Right renal cortex interstitium (tissue), 3 donors: ENCODE data around the gene SLC16A3. TPM values are rescaled to one million over a fixed set of nuclear protein-coding genes. Genes with fewer than 3 reads are reported as not detected.

Experiments
- DNase-seq, 3 donors: peaks; one replicate each; pipeline ENCODE4 v3.0.0-alpha.2; 2013; ENCODE audit warnings: low read depth in 3 of 3, low spot score in 2 of 3
- polyA plus RNA-seq, 3 donors: library from polyadenylated mRNA; unstranded; fragments of 120-200 nt; gene quantifications; one replicate each; pipeline ENCODE4 v1.2.1, GENCODE V29; 2013; ENCODE audit not compliant: insufficient read length in 3 of 3

SLC16A3 gene
- polyA plus RNA-seq, 3 donors = 6.2 to 7.3 (median 6.3) TPM

DNA sequence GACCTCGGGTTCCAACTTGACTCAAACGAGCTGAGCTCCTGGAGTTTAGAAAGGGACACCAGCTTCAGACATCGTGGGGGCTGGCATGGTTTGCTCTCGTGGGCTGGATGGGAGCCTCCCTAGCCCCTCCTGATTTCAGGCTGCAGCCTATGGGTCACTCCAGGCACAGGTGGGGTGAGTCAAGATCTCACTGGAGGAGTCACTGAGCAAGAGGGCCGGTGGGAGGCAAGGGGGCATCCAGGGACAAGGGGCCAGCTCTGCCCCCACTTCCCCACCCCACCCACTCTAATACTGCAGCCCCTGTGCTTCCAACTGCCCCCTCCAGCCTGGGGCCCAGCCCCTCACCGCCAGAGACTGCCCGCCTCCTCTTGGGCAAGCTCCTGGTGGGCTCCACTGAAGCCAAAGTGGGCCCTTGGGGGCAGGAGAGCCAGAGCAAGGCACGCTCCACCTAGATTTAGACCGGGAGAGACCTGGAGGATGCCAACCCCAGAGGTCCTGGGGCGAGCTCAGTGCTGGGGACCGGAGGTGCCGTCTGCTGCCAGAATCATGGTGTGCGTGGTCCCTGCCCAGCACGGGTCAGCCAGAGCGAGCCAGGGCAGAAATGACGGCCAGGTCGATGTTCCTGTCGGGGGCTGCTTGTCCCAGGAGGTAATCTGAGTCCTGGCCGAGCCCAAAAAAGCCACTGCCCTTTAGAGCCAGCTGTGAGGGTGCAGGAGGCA lies 6.4 kb downstream of the SLC16A3 start:
- no peak for DNase-seq

DNA sequence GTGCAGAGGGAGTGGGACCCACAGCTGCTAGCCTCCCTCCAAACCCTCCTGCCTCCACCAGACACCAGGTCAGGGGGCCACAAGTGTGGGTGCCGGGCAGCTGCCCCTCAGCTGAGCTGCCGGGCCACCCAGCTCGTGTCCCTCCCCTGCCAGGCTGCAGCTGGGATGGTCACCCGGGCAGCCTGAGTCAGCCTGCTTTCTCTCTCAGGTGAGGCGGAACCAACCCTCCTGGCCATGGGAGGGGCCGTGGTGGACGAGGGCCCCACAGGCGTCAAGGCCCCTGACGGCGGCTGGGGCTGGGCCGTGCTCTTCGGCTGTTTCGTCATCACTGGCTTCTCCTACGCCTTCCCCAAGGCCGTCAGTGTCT lies 6.9 kb downstream of the SLC16A3 start:
- DNase-seq = no peak

DNA sequence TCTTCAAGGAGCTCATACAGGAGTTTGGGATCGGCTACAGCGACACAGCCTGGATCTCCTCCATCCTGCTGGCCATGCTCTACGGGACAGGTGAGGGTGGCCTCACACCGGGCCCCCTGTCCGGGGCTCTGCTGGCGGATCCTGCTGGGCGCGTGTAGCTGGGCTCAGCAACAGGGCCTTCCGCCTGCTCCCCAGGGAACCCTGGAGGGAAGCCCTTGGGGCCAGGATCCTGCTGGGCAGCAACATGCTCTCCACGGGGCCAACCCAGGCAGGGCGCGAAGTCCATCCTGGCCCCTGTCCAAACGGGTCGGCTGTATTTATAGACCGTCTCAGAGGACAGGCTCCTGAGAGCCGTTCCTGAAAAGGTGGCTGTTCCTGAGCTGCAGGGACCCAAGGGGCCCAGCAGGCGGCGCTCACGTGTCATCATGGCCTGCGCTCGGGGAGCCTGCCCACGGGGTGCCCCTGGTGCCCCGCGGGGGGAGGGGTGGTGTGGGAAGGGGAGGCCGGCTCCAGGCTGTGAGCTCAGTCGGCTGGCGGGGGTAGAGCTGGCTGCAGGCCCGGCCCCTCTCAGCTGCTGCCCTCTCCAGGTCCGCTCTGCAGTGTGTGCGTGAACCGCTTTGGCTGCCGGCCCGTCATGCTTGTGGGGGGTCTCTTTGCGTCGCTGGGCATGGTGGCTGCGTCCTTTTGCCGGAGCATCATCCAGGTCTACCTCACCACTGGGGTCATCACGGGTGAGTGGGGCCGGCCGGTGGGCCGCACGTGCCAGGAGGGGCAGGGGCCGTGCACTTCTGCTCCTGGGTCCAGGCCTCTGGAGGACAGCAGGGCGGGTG lies 7.5 kb downstream of the SLC16A3 start:
- no peak for DNase-seq

- DNase-seq = no peak
Observed at GRCh38 chr17:82237083-82237745, 8.4 kb downstream of the SLC16A3 start.

DNA sequence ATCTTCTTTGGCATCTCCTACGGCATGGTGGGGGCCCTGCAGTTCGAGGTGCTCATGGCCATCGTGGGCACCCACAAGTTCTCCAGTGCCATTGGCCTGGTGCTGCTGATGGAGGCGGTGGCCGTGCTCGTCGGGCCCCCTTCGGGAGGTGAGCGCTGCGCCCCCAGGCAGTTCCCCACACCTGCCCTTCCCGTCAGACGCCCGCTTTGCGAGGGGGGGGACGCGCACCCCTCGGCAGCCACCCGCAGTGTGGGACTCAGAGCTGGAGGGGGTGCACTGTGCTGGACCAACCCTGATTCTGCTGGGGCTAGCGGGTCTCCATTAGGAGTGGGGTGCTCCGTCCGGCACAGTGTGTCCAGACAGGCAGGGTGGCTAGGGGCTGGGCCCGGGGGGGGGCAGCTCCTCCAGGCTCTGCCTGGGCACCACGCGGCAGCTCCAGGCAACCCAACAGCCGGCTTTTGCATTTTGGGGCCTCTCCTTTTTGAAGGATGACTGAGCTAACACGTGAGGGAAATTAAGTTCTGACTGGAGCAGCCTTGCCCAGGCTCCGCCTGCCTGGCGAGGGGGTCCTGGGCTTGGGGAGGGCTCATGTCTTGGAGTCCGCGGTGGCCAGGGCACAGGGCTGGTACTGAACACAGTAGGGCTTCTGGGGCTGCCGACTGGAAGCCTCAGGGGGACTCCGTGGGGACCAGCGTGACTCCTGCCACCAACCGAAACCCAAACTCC lies 9.1 kb downstream of the SLC16A3 start:
- DNase-seq = no peak

DNA sequence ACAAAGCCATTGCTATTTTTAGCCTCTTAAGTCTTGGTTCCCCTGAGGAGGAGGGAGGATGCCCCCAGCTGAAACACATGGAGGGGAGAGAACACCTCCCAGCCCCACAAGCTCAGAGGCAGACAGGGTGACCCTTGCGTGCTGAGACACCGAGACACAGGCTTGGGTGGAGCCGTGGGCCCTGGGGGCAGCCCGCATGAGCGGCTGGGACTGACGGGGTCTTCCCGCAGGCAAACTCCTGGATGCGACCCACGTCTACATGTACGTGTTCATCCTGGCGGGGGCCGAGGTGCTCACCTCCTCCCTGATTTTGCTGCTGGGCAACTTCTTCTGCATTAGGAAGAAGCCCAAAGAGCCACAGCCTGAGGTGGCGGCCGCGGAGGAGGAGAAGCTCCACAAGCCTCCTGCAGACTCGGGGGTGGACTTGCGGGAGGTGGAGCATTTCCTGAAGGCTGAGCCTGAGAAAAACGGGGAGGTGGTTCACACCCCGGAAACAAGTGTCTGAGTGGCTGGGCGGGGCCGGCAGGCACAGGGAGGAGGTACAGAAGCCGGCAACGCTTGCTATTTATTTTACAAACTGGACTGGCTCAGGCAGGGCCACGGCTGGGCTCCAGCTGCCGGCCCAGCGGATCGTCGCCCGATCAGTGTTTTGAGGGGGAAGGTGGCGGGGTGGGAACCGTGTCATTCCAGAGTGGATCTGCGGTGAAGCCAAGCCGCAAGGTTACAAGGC lies 9.8 kb downstream of the SLC16A3 start:
- DNase-seq = no peak

- no peak for DNase-seq
Observed at GRCh38 chr17:82239401-82239925, 10.6 kb downstream of the SLC16A3 start.

GRCh38 chr17:82239926-82240505 lies 11.2 kb downstream of the SLC16A3 start:
- no peak for DNase-seq

GRCh38 chr17:82240506-82241182 lies 11.8 kb downstream of the SLC16A3 start:
- DNase-seq = no peak

- DNase-seq = no peak
Observed at GRCh38 chr17:82241183-82241925, 12.5 kb downstream of the SLC16A3 start.

DNA sequence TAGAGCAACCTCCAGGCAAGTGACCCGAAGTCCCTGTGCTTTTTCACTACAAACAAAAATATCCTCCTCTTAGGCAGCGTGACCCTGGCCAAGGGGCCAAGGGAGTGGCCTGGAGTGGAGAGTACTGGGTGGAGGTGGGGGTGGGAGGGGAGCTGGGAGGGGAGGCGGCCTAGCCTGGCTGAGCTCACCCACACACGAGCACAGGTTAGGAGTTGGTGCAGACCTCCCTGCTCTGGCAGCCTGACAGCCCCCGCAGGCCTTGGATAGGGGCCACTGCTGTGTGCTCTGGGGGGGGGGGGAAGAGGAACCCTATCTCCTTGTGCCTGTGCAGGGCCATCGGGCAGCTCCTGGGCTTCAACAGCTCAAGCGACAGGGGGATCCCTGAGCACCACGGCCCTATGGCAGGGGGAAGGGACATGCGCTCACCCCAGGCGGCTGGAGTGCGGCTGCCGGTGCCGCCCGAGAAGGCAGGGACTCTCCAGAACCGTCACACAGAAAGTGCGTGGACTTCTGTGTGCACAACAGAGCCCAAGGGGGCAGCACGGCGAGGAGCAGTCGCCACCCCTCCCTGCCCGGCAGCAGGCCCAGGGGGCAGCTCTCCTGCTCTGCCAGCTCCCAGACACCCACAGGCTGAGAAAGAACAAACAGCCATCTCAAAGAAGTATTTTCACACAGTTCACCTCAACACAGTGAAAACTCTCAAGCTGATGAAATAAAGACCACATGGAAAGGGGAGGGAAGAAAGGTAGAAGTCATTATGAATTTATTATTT lies 13.3 kb downstream of the SLC16A3 start:
- no peak for DNase-seq

DNA sequence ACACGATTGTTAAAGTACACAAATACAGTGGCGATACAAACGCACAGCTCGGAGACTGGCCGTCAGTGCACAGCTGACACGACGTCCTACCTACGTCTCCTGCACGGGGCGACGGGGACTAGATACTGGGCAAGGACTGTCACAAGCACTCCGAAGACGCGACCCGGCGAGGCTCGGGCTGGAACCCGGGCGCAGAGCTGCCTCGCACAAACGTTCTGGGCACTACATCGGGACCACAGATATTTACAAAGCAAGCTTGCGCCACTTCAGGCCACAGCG lies 13.8 kb downstream of the SLC16A3 start:
- DNase-seq = no peak

- DNase-seq = no peak
Observed at GRCh38 chr17:82242977-82243647, 14.3 kb downstream of the SLC16A3 start.

GRCh38 chr17:82243648-82244412 lies 15.0 kb downstream of the SLC16A3 start:
- no peak for DNase-seq

GRCh38 chr17:82244413-82245133 lies 15.7 kb downstream of the SLC16A3 start:
- DNase-seq = no peak
